Measurements from ENCODE around the gene NOXA1.
"Not testable (repeated sequence)": the region's sequence is repeated elsewhere in the genome, so short reads cannot be mapped to it uniquely, and the experiment has no call there.

The NOXA1 gene

GRCh38 chr9:137406876-137407589 lies 16.2 kb upstream of the NOXA1 start:
- DNase-seq: peak; percentile 34

GRCh38 chr9:137407590-137408300 lies 15.4 kb upstream of the NOXA1 start:
- DNase-seq: no peak

GRCh38 chr9:137408651-137409405 lies 14.4 kb upstream of the NOXA1 start:
- DNase-seq: no peak

- DNase-seq: no peak
Measured at GRCh38 chr9:137409515-137409914, 13.7 kb upstream of the NOXA1 start.

- not testable (repeated sequence) for DNase-seq
Measured at GRCh38 chr9:137410236-137410890, 12.8 kb upstream of the NOXA1 start.

GRCh38 chr9:137410891-137411249 lies 12.3 kb upstream of the NOXA1 start:
- DNase-seq: no peak

GRCh38 chr9:137411260-137411644 lies 11.9 kb upstream of the NOXA1 start:
- DNase-seq: no peak

GRCh38 chr9:137411645-137412380 lies 11.4 kb upstream of the NOXA1 start:
- DNase-seq: no peak

GRCh38 chr9:137412431-137412830 lies 10.8 kb upstream of the NOXA1 start:
- DNase-seq: no peak

- no peak for DNase-seq
Measured at GRCh38 chr9:137415451-137415850, 7.7 kb upstream of the NOXA1 start.

GRCh38 chr9:137416006-137416562 lies 7.1 kb upstream of the NOXA1 start:
- DNase-seq: no peak

- DNase-seq: no peak
Measured at GRCh38 chr9:137416563-137417151, 6.5 kb upstream of the NOXA1 start.

GRCh38 chr9:137417161-137418021 lies 5.8 kb upstream of the NOXA1 start:
- no peak for DNase-seq

GRCh38 chr9:137421838-137422603 lies 1.2 kb upstream of the NOXA1 start:
- no peak for DNase-seq

GRCh38 chr9:137423514-137424291 lies 510 bp downstream of the NOXA1 start:
- no peak for DNase-seq

GRCh38 chr9:137426018-137426681 lies 3.0 kb downstream of the NOXA1 start:
- DNase-seq: no peak

GRCh38 chr9:137427454-137428310 lies 4.5 kb downstream of the NOXA1 start:
- no peak for DNase-seq

GRCh38 chr9:137428311-137428630 lies 5.1 kb downstream of the NOXA1 start:
- DNase-seq: no peak
